GM08714 (cell line): ENCODE results near the gene DAG1.

ENCODE experiments used
- H3K4me3 ChIP-seq: fragments of 200-500 bp; sonication (Bioruptor generic); 2 replicates; pipeline ENCODE4 v1.5.1; 2014; ENCODE audit warnings: mild to moderate bottlenecking, low read length, inconsistent platforms
- ZNF274 ChIP-seq: IDR thresholded peaks from 2 replicates; pipeline ENCODE4 v1.6.1; 2012; ENCODE audit warnings: mild to moderate bottlenecking, low read depth, low read length

DAG1 gene

DNA sequence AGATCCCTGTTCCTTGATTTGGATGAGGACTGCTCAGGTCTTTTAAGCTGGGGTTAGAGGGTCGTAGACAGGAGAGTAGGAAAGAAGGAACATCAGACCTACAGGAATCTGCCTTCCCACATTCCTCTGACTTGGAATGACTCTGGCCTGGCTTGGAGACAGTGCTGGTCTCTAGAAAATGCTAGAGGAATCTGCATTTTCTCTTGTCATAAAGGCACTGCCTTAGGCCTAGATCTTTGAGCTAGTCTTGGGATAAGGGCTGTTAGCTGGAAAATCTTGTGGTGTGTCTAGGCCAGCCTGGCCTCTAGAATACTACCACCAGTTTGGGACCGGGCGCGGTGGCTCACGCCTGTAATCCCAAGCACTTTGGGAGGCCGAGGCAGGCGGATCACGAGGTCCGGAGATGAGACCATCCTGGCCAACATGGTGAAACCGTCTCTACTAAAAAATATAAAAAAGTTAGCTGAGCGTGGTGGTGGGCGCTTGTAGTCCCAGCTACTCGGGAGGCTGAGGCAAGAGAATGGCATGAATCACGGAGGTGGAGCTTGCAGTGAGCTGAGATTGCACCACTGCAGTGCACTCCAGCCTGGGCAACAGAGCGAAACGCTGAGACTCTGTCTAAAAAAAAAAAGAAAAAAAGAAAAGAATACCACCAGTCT, 66.9 kb downstream of the DAG1 start:
- no peak for TF ChIP-seq ZNF274
- no peak overlapping the region for H3K4me3 ChIP-seq

DNA sequence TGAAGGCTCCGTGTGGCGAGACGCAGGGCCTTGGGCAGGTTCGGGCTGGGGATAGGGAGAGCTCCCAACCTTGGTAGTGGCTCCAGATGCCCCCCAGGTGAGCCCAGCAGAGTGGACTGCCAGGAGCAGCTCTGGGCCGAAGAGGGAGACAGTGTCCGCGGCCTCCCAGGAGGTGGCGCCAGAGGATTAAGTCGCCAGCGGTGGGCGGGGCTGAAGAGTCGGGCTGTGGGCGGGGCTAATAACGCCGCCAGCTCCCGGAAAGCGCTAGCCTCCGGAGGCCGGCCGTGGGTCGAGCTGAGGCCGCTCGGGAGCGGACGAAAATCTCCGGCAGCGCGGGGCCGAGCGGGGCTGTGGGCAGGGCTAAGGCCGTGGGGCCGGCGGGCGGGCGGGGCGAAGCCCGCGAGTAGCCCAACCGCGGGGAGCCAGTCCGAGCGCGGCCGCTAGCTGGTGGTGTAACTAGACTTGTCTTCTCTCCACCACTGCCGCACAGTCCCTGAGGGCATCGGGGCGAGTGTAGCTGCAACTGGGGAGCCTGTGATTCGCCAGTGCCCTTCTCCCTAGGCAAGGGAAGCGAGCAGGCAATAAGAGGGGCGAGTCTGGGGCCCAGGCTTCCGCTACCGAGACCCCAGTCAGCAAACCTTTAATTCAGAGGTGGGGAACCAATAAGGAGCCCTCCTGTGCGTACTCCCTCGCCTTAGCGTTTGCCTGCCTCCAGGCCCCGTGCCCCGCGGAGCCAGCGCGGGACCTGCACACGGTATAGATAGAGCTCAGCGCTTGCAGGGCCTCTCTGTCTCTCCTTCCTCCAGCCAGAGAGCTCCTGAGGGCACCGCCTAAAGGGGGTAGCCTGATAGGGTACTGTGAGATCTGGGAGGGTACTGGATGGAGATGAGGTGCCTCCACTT, 69.8 kb downstream of the DAG1 start:
- peak overlapping the region; percentile 45; the same call in 1 of the 2 replicates for H3K4me3 ChIP-seq
- no peak for TF ChIP-seq ZNF274

GRCh38 chr3:49552087-49552486, 82.0 kb downstream of the DAG1 start:
- no peak for TF ChIP-seq ZNF274
- H3K4me3 ChIP-seq, result no peak overlapping the region

DNA sequence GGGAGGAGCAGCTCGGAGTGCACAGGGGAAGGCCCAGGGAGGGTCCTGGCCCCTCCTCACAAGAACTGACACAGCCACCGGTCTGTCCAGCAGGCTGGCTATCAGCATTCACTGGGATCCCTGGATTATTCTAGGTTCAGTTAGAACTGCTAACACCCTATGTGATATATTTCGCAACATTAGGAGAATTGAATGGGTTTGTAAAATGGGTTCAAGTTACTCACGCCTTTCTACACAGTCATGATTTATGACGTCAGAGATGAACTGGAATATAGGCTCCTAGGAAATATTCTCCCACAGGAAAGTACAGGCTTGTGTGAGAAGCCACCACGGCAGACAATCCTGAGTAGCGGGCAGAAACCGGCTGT, 83.2 kb downstream of the DAG1 start:
- H3K4me3 ChIP-seq, result no peak overlapping the region; the same call in 1 of the 2 replicates

GRCh38 chr3:49553692-49554632, 83.9 kb downstream of the DAG1 start, which contains the start of gene BSN:
BSN (plus strand) TSS chr3:49554477; CDS start chr3:49554603, 126 bp downstream.
- no peak for TF ChIP-seq ZNF274
- H3K4me3 ChIP-seq, result peak within 1 kb of the TSS; percentile 54; the same call in 1 of the 2 replicates

More for the DNA sequence above, 83.2 kb downstream of the DAG1 start:
- no peak for TF ChIP-seq ZNF274

- no peak for TF ChIP-seq ZNF274
- peak overlapping the region; percentile 39; the same call in 1 of the 2 replicates for H3K4me3 ChIP-seq
These were observed 84.7 kb downstream of the DAG1 start for GRCh38 chr3:49554633-49555265.

- no peak for TF ChIP-seq ZNF274
- no peak overlapping the region for H3K4me3 ChIP-seq
These were observed 86.6 kb downstream of the DAG1 start for GRCh38 chr3:49556500-49557275.

DNA sequence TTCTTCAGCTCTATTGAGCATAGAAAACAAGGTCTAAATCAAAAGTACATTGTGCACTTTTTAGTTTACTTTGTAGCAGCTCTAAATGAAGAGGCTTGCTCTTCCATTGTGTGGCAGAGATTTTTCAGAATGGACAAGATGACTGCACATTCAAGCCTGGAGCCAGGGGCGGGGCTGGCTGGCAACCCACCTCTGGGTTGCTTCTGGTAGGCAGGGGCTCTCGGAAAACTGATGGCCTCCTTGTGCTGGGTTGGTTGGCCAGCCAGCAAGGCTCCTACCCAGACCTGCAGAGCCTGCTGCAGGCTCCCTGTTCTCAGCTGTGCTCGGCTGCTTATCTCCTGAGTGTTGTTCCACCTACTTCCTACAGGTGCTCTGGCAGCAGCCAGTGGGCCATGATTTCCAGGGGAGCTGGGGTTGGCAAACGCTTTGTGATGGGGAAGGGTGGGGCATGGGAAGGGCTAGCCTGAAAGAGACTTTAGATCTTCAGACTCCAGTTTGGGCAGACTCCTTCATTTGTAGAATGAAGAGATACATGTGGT, 93.0 kb downstream of the DAG1 start:
- H3K4me3 ChIP-seq, result no peak overlapping the region
- TF ChIP-seq ZNF274, result no peak

DNA sequence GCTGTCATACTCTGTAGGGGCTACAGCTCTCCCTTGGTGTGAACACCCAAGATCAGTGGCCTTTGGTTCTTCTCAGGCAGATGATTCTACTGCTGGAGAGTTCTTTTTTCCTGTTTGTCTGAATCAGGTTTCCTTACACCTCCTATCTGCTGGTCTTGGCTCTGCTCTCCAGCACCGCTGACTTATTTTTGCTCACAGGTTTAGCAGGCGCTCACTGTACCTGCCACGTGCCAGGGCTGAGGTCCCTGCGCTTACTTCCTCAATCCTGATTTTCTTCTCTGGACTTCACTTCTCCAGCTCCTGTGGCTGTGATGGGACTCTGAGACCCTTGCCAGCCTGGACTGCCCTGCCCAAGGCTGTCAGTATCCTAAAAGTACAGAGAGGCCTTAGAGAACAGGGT, 93.7 kb downstream of the DAG1 start:
- no peak overlapping the region for H3K4me3 ChIP-seq
- no peak for TF ChIP-seq ZNF274

DNA sequence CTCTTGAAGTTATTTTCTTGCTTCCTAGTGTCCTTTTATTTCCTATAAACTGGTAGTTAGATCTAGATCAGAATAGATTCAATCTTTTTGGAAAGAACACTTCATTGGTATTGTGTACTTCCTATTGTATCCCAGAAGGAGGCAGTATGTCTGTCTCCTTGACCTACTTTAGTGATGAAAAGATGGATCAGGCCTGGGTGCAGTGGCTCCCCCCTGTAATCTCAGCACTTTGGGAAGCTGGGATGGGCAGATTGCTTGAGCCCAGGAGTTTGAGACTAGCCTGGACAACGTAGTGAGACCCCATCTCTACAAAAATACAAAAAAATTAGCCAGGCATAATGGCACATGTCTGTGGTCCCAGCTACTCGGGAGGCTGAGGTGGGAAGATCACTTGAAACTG, 96.2 kb downstream of the DAG1 start:
- no peak for TF ChIP-seq ZNF274
- H3K4me3 ChIP-seq, result no peak overlapping the region

GRCh38 chr3:49567406-49567805, 97.3 kb downstream of the DAG1 start:
- H3K4me3 ChIP-seq, result no peak overlapping the region
- no peak for TF ChIP-seq ZNF274

DNA sequence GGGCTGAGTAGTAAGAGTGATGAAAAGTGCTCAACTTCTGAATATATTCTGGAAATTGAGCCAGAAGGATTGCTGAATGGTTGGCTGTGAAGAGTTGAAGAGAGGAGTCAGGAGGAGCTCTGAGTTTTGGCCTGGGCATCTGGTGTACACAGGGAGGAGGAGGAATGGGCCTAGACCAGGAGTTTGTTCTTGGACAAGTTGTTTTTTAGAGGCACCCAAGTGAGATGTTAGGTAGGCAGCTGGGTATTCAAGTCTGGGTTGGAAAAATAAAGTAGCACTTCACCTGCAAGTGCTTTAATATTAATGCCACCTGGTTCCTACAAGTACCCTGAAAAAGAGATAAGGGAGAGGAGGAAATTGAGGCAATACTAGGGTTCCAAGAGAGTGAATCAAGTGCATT, 98.9 kb downstream of the DAG1 start:
- H3K4me3 ChIP-seq, result no peak overlapping the region
- no peak for TF ChIP-seq ZNF274
